Body of pancreas (tissue), 4 donors: ENCODE data around the gene IGFN1. TPM values are rescaled to one million over a fixed set of nuclear protein-coding genes. Genes with fewer than 3 reads are reported as not detected.

ENCODE experiments used
- ATAC-seq: fragments of 150-250 bp; one replicate; pipeline ENCODE4 v1.9.1; 2016
- DNase-seq, 4 donors: peaks; one replicate each; pipeline ENCODE4 v3.0.0-alpha.2; 2019
- H3K27ac ChIP-seq, 4 donors: fragments of 200-600 bp; sonication (generic); 1 replicate in 3 of 4; 2 replicates in 1 of 4; pipeline versions ENCODE4 v1.5.1 to v1.6.1; 2016 to 2019; ENCODE audit warnings: mild to moderate bottlenecking in 1 of 4, mixed read lengths in 1 of 4, moderate library complexity in 1 of 4
- H3K27me3 ChIP-seq, 2 donors: fragments of 200-600 bp; sonication (generic); one replicate each; pipeline ENCODE4 v1.6.0; 2016; ENCODE audit warnings: mild to moderate bottlenecking in 1 of 2
- H3K36me3 ChIP-seq, 2 donors: fragments of 200-600 bp; sonication (generic); replicated peaks in 1 of 2; 2 replicates each; pipeline ENCODE4 v1.5.1; 2016; ENCODE audit warnings: low read depth in 2 of 2; ENCODE audit not compliant: insufficient read depth in 1 of 2
- H3K4me1 ChIP-seq: fragments of 200-600 bp; sonication (generic); one replicate; pipeline ENCODE4 v1.6.0; 2016
- H3K4me3 ChIP-seq, 2 donors: fragments of 200-600 bp; sonication (generic); 1 replicate in 1 of 2; 2 replicates in 1 of 2; pipeline ENCODE4 v1.5.1; 2016 to 2019
- H3K9me3 ChIP-seq, 3 donors: fragments of 200-600 bp; sonication (generic); 1 replicate in 2 of 3; 2 replicates in 1 of 3; pipeline ENCODE4 v1.5.1; 2016
- CTCF ChIP-seq, 7 experiments: fragments of 450-650 bp in 4 of 7; fragments of 200-600 bp in 3 of 7; sonication (generic) in 3 of 7; IDR thresholded peaks; one replicate each; pipeline ENCODE4 v1.5.1; 2016 to 2019; ENCODE audit warnings: antibody characterized with exemption in 7 of 7
- POLR2A ChIP-seq, 3 donors: fragments of 450-650 bp; IDR thresholded peaks; one replicate each; pipeline ENCODE4 v1.6.1; 2016; ENCODE audit warnings: antibody characterized with exemption in 3 of 3, mild to moderate bottlenecking in 2 of 3
- WGBS, 2 donors: methylation state at CpG; one replicate each; pipeline ENCODE4 v1.1.5; 2017; 5-methylcytosine and 5-hydroxymethylcytosine counted together
- intact Hi-C: fragments of 100-400 bp; cut with DNase I; formaldehyde crosslinking; loops from one replicate; pipeline ENCODE4 v1.15.1; 2023
- total RNA-seq, 2 donors: library from RNA; depleted of rRNA; stranded (reverse); fragments of >200 nt; gene quantifications; one replicate each; pipeline ENCODE4 v1.1.0, GENCODE V29; 2016

Gene IGFN1
- total RNA-seq, 2 donors from 2014 or later, result 6.9 to 23.1 TPM

- 48 to 49% methylated on average over 7 to 11 of the region's 11 CpGs for WGBS, 2 donors
- Histone ChIP-seq H3K36me3 (no peaks in the 10 kb centered on the region), H3K4me3 (no peak overlapping the region), H3K27me3 (no peaks in the 10 kb centered on the region), H3K4me1 (no peaks in the 10 kb centered on the region), H3K27ac (no peak overlapping the region), H3K9me3 (no peaks in the 10 kb centered on the region)
- ATAC-seq (no peak), DNase-seq (no peak)
- TF ChIP-seq CTCF (IDR thresholded peaks at IDR 0.05) (no peak), POLR2A (IDR thresholded peaks at IDR 0.05) (no peak)
- intact Hi-C loops, result loop anchor here (5.0 kb wide), 1 partner anchor 110 kb away; no protein-coding TSS in a partner anchor
These were observed 61.3 kb downstream of the IGFN1 start for GRCh38 chr1:201251851-201252430.

GRCh38 chr1:201252944-201253371 lies 62.3 kb downstream of the IGFN1 start:
- DNase-seq, result no peak
- ATAC-seq, result no peak

GRCh38 chr1:201253411-201253810 lies 62.8 kb downstream of the IGFN1 start:
- WGBS, 2 donors, result 67 to 70% methylated on average over 8 to 10 of the region's 10 CpGs
- TF ChIP-seq CTCF (IDR thresholded peaks at IDR 0.05) (no peak), POLR2A (IDR thresholded peaks at IDR 0.05) (no peak)
- H3K4me3 ChIP-seq, result no peak overlapping the region
- ATAC-seq, result no peak
- H3K27ac ChIP-seq, result no peak overlapping the region
- no peaks in the 10 kb centered on the region for H3K9me3 ChIP-seq
- no peaks in the 10 kb centered on the region for H3K36me3 ChIP-seq
- no peaks in the 10 kb centered on the region for H3K4me1 ChIP-seq
- intact Hi-C loops, result loop anchor here (5.0 kb wide), 1 partner anchor 109 kb away; no protein-coding TSS in a partner anchor
- H3K27me3 ChIP-seq, result no peaks in the 10 kb centered on the region
- no peak for DNase-seq

More at GRCh38 chr1:201252944-201253371, 62.3 kb downstream of the IGFN1 start:
- no peak overlapping the region for H3K4me3 ChIP-seq
- TF ChIP-seq CTCF (IDR thresholded peaks at IDR 0.05) (no peak), POLR2A (IDR thresholded peaks at IDR 0.05) (no peak)
- no peaks in the 10 kb centered on the region for H3K9me3 ChIP-seq
- WGBS, 2 donors, result 61 to 77% methylated on average over 5 to 6 of the region's 6 CpGs
- intact Hi-C loops, result loop anchor here (5.0 kb wide), 1 partner anchor 109 kb away; no protein-coding TSS in a partner anchor
- H3K27me3 ChIP-seq, result no peaks in the 10 kb centered on the region
- H3K27ac ChIP-seq, result no peak overlapping the region
- H3K4me1 ChIP-seq, result no peaks in the 10 kb centered on the region
- no peaks in the 10 kb centered on the region for H3K36me3 ChIP-seq

GRCh38 chr1:201253906-201254624 lies 63.4 kb downstream of the IGFN1 start:
- DNase-seq, result no peak
- WGBS, 2 donors, result 58 to 68% methylated on average over 5 to 9 of the region's 9 CpGs
- no peak overlapping the region for H3K4me3 ChIP-seq

More at GRCh38 chr1:201253906-201254624, 63.4 kb downstream of the IGFN1 start:
- H3K4me1 ChIP-seq, result no peaks in the 10 kb centered on the region
- no peaks in the 10 kb centered on the region for H3K9me3 ChIP-seq
- H3K27ac ChIP-seq, result no peak overlapping the region
- H3K36me3 ChIP-seq, result no peaks in the 10 kb centered on the region
- TF ChIP-seq CTCF (IDR thresholded peaks at IDR 0.05) (no peak), POLR2A (IDR thresholded peaks at IDR 0.05) (no peak)
- ATAC-seq, result no peak
- intact Hi-C loops, result loop anchor here (5.0 kb wide), 1 partner anchor 108 kb away; no protein-coding TSS in a partner anchor
- H3K27me3 ChIP-seq, result no peaks in the 10 kb centered on the region
